Left kidney (tissue), 2 donors: ENCODE data around the gene CNTN2. TPM values are rescaled to one million over a fixed set of nuclear protein-coding genes. Genes with fewer than 3 reads are reported as not detected.

ENCODE experiments used
- DNase-seq: peaks from one replicate; pipeline ENCODE4 v3.0.0-alpha.2; 2013
- polyA plus RNA-seq: library from polyadenylated mRNA; unstranded; fragments of 120-200 nt; gene quantifications from one replicate; pipeline ENCODE4 v1.2.1, GENCODE V29; 2013; ENCODE audit not compliant: insufficient read length

Gene CNTN2
- polyA plus RNA-seq, 1 donor, result 0.95 TPM

DNA sequence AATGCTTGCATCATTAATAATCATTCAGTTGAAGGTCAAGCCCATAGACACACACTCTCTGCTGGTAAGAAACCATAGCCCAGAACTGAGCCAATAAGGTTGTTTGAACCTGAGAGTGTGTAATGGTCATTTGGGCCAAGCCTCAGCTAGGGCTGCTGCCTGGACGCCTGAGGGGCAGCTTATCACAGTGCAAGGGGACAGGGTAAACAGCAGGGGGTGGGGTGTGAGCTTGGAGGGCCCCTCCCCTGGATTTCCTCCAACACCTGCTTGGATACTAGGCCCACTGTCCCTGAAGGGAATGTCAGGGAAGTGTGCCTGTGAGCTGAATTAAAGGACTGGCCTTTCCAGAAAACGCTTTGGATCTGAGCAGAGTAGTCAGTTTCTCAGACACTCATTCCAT, 24.6 kb upstream of the CNTN2 start:
- DNase-seq, result no peak

GRCh38 chr1:205020466-205020865, 22.5 kb upstream of the CNTN2 start:
- no peak for DNase-seq

DNA sequence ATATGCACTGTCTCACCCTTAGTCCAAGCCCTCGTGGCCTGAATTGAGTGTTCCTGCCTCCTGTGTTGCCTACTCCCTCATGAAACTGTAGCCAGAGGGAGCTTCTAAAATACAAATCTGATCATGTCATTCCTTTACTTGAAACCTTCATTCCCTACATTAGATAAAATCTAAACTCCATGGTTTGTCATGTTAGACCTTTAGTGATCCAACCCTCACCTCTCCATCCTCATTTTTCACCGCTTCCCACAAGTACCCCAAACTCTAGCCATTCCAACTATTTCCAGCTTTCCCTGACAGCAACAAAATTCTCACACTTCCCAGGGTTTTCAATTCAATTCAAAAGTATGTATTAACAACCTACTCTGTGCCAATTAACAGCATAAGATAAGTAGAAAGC, 18.3 kb upstream of the CNTN2 start:
- DNase-seq, result no peak

DNA sequence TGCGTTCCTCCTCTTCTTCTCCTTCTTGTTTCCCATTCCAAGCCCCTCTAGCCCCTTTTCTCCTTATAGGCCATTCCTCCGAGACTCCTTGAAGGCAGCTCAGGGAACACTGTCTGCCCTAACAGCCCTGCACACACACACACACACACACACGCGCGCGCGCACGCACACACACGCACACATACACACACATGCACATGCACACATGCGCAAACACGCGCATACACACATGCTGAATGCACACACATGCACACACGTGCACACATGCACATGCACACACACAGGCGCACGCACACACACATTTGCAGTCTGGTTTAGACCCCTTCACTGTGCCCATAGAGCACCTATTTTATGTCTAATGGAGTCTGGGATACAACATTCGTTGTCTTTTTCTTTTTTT, 17.8 kb upstream of the CNTN2 start:
- no peak for DNase-seq

DNA sequence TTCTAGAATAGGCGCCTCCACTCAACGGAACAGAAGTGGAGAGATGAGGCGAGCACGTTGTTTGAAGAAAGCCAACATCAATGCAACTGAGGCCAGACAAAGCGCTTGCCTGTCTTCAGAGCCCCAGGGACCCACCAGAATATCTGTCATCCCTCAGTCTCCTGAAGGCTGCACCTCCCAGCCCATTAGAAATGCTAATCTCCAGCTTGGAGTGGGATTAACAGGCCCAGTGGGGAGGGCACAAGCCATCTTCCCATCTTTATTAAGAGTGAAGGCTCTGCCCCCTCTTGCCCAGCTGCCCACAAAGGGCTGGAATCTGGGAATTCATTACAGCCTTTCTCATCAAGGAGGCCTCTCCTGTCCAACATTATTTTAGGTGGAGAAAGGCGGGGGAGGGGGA, 16.8 kb upstream of the CNTN2 start:
- no peak for DNase-seq

GRCh38 chr1:205028390-205028789, 14.6 kb upstream of the CNTN2 start:
- DNase-seq, result no peak

DNA sequence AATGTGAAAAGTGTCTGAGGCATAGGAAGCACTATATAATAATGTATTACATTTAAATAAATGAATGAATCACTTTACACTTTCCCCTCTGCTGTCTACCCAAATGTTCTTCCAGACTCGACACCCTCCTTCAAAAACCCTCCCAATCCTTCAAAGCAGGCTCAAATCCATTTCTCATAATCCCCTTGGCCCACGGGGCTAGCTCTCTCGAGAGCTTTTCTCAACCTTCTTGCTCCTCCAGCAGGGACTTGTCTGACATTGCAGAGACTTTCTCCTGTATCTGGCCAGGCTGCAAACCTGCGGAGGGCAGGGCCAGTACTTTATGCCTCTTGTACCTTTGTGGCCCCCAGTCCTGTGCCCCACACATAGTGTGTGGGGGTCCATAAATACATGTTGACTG, 14.1 kb upstream of the CNTN2 start:
- no peak for DNase-seq

- DNase-seq, result no peak
These were observed 12.8 kb upstream of the CNTN2 start for GRCh38 chr1:205030241-205030640.

DNA sequence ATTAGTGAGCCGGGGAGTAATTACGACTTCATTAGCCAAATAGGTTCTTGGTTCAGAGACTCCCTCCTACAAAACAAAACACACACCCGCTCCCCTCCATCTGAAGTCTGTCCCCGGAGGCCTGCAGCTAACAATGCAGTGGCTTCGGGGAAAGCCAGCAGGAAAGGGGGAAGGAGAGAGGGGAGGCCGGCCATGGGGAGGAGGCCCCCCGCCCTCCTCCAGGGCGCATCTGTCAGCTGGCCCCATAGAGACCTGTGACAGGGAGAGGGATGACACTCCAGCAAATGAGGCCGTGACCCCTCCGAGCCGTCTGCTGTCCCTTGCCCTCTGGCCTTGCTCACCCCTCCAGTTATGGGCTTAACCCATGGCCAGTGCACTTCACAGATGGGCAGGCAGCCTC, 12.1 kb upstream of the CNTN2 start:
- DNase-seq, result no peak

GRCh38 chr1:205032508-205032907, 10.5 kb upstream of the CNTN2 start:
- no peak for DNase-seq

GRCh38 chr1:205037539-205037938, 5.5 kb upstream of the CNTN2 start:
- DNase-seq, result no peak

DNA sequence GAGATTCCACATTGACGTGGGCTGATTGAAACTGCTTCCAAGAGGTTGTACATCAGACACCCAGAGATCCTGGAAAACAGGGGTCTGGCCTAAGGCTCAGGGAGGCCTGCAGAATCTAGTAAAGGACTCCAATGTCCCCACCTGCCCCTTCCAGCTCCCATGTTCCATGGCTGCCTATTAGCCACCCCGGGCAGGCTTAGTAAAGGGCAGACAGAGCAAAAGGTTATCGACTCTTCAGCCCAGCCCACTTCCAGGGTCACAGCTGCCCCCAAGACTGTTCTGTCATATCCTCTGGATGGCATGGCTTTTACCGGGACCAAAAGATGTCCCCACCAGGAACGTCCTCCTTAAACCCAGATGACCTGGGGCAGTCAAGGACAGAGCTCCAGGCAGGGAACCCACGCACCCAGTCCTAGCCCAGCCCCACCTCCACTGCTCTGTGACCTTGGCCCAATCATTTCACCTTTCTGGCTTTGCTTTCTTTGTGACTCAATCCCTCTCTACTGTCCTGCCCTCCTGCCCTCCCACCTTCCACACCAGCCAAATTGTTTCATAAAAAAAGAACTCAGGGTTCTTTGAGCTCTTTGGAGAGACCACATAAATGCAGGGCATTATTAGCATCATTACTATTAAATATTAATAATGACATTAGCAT, 4.8 kb upstream of the CNTN2 start:
- no peak for DNase-seq

DNA sequence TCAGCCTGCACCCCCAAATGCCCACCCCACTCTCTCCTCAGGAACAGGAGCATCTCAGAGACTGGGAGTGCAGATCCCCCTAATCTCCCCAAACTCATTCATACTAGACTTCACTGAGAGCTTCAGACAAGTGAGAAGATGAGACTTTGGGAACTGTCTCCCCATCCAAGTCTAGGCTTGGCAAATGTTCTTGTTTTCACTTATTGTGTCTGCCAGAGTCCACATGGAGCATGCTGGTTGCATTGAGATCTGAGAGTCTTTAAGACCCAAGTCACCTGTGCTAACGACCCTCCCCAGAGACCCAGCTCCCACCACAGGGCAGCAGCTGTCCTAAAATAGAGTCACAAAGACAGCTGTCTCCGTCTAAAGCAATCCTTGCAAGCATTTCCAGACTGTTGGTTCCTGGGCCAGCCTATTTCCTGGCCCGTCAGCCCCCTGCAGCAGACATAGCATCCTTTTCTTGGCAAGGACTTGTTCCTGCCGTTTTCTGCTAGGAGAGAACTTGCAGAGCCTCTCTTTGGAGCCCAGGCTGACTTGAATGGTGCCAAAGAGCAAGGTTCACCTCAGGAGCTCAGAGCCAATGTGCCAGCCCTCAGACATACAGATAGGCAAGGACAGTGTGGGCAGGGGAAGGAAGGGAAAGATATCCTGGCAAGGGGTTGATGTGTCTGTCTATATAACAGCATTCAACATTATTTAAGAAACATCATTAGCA, 1.9 kb upstream of the CNTN2 start:
- DNase-seq, result no peak

- no peak for DNase-seq
These were observed 758 bp upstream of the CNTN2 start for GRCh38 chr1:205041998-205042910.

GRCh38 chr1:205043866-205044265, 854 bp downstream of the CNTN2 start:
- DNase-seq, result no peak

DNA sequence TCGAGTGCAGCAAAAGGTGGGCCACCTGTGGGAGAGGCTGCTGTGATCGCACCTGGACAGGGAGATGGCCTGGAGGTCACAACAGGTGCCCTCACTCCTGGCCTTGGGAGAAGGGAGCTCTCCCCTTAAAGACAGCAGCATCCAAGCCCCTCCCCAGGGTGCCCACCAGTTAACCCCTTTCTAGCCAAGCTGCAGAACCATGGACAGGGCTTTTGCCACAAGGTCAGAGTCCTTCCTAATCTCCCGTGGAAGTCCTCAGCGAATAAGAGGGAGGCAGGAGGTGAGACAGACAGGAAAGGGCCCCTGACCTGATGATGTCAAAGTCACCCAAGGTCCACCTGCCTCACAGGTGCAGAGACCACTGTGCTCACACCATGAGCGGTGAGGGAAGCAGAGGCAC, 1.7 kb downstream of the CNTN2 start:
- no peak for DNase-seq

GRCh38 chr1:205045146-205045545, 2.1 kb downstream of the CNTN2 start:
- no peak for DNase-seq

GRCh38 chr1:205046870-205047269, 3.9 kb downstream of the CNTN2 start:
- DNase-seq, result no peak

GRCh38 chr1:205047764-205048231, 4.8 kb downstream of the CNTN2 start:
- no peak for DNase-seq

GRCh38 chr1:205048382-205048781, 5.4 kb downstream of the CNTN2 start:
- DNase-seq, result no peak

DNA sequence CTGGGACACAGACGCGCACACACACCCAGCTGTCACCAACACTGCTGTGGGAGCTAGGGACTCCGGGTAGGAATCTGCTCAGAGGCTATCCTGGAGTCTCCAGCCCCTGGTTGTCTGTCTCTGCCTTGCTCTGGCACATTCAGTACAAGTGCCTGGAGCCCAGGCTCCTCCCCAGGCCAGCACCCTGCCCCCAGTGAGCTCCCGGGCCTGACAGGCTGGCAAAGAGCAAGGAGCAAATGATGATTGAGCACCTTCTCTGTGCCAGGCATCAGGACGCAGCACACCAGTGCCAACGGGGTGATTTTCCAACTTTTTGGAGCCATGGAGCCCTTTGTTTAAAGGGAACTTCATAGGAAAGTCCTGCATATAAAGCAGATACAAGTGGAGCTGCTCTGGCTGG, 6.5 kb downstream of the CNTN2 start:
- DNase-seq, result no peak

DNA sequence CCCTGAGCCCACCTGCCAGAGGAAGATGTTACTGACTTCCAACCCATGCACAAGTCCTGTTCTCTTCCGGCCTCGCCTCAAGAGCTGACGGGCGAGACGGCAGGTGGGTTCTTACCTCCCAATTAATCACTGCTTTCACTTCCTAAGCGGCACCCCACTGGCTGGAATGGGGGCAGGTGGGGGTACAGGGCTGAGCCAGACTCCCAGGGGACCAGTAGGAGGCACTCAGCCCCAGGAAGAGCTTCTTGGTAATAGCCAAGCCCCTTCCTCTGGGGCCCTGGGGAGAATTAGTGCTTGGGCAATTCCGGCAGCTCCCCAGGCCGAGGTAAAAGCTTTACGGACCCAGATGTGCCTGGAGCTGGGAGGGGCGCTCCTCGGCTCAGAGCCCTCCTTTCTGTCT, 9.7 kb downstream of the CNTN2 start:
- no peak for DNase-seq

DNA sequence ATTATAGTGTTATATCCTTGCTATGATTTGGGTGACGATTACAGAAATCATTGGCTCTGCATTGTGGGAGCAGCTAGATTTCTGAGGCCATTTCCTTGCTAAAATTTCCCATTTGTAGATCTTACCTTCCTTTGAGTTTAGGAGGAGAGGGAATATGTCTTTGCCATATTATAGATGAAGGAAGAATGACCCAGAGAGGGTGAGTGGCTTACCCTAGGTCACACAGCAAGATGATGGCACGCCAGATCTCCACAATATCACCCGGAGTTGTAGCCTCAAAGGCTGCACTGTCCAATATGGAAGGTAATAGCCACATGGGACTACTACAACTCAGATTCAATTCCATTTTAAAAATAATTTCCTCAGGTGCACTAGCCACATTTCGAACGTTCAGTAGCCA, 10.3 kb downstream of the CNTN2 start:
- no peak for DNase-seq
